A549 (cell line): ENCODE data around the gene FGD2.

Source experiments
- NR3C1 ChIP-seq: fragments of >200 bp; sonication (Bioruptor Twin); formaldehyde crosslinking; IDR thresholded peaks from 3 replicates; pipeline ENCODE4 v1.6.1; 2017
- POLR2A ChIP-seq: IDR thresholded peaks from 2 replicates; pipeline ENCODE4 v1.6.1; 2012; ENCODE audit warnings: mild to moderate bottlenecking, low read length
- SMC3 ChIP-seq: fragments of >200 bp; sonication (Bioruptor Twin); formaldehyde crosslinking; IDR thresholded peaks from 3 replicates; pipeline ENCODE4 v1.6.1; 2018; ENCODE audit warnings: inconsistent platforms
- SREBF2 ChIP-seq: fragments of 450-650 bp; IDR thresholded peaks from 2 replicates; pipeline ENCODE4 v1.6.1; 2014; ENCODE audit warnings: mild to moderate bottlenecking, moderate library complexity
- TF ChIP-seq, protein P1 (sequence below): fragments of 250-450 bp; sonication (Bioruptor Pico); IDR thresholded peaks from 2 replicates; pipeline ENCODE4 v1.5.0; 2020; ENCODE audit warnings: low read depth, mild to moderate bottlenecking, moderate library complexity
- TF ChIP-seq, protein P2 (sequence below): IDR thresholded peaks from 2 replicates; pipeline ENCODE4 v1.6.1; 2012; ENCODE audit warnings: low read depth, borderline replicate concordance
- TF ChIP-seq, protein P3 (sequence below): fragments of >200 bp; sonication (Bioruptor Twin); formaldehyde crosslinking; IDR thresholded peaks from 3 replicates; pipeline ENCODE4 v1.5.1; 2016

DNA sequence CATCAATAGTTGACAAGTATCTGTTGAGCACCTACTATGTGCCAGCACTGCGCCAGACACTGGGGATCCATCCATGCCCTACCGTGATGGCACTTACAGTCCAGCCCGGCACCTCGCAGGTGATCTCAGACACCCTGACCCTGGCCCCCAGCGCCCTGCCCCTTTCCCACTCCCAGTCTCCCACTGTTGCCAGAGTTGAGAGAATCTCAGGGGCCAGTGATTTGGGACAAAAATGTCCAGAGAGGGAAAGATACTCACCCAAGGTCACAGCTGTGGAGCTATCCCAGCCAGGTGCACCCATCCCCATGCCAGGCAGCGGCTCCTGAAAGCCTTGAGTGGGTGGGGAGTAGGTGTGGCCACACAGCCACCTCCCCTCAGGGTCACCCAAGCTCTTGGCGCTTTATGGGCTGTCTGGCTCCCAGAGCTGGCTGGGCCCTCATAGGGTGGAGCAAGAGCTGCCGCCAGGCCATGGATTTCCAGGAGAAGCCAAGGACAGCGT is 47.6 kb upstream of the FGD2 start:
- TF ChIP-seq, protein P1, sequence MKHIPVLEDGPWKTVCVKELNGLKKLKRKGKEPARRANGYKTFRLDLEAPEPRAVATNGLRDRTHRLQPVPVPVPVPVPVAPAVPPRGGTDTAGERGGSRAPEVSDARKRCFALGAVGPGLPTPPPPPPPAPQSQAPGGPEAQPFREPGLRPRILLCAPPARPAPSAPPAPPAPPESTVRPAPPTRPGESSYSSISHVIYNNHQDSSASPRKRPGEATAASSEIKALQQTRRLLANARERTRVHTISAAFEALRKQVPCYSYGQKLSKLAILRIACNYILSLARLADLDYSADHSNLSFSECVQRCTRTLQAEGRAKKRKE (CRISPR knock-in tag) = no peak
- TF ChIP-seq SMC3 (no peak), NR3C1 (no peak), POLR2A (no peak), SREBF2 (no peak)
- TF ChIP-seq, protein P2, sequence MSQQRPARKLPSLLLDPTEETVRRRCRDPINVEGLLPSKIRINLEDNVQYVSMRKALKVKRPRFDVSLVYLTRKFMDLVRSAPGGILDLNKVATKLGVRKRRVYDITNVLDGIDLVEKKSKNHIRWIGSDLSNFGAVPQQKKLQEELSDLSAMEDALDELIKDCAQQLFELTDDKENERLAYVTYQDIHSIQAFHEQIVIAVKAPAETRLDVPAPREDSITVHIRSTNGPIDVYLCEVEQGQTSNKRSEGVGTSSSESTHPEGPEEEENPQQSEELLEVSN = no peak
- TF ChIP-seq, protein P3, sequence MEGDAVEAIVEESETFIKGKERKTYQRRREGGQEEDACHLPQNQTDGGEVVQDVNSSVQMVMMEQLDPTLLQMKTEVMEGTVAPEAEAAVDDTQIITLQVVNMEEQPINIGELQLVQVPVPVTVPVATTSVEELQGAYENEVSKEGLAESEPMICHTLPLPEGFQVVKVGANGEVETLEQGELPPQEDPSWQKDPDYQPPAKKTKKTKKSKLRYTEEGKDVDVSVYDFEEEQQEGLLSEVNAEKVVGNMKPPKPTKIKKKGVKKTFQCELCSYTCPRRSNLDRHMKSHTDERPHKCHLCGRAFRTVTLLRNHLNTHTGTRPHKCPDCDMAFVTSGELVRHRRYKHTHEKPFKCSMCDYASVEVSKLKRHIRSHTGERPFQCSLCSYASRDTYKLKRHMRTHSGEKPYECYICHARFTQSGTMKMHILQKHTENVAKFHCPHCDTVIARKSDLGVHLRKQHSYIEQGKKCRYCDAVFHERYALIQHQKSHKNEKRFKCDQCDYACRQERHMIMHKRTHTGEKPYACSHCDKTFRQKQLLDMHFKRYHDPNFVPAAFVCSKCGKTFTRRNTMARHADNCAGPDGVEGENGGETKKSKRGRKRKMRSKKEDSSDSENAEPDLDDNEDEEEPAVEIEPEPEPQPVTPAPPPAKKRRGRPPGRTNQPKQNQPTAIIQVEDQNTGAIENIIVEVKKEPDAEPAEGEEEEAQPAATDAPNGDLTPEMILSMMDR = no peak
